Breast epithelium (tissue), 3 donors: Measurements from ENCODE around the gene MIXL1.

Experiments used
- POLR2A ChIP-seq: fragments of 450-650 bp; IDR thresholded peaks from one replicate; pipeline ENCODE4 v1.6.1; 2016; ENCODE audit warnings: antibody characterized with exemption, mild to moderate bottlenecking, moderate library complexity
- POLR2AphosphoS5 ChIP-seq, 3 donors: sonication (generic); formaldehyde crosslinking; IDR thresholded peaks; one replicate each; pipeline ENCODE4 v1.6.1; 2017; ENCODE audit warnings: antibody characterized with exemption in 3 of 3
- TF ChIP-seq, protein P1 (sequence below), 3 donors: fragments of 450-650 bp; IDR thresholded peaks; one replicate each; pipeline ENCODE4 v1.5.1; 2016 to 2017; ENCODE audit warnings: antibody characterized with exemption in 3 of 3, mild to moderate bottlenecking in 3 of 3, moderate library complexity in 3 of 3

DNA sequence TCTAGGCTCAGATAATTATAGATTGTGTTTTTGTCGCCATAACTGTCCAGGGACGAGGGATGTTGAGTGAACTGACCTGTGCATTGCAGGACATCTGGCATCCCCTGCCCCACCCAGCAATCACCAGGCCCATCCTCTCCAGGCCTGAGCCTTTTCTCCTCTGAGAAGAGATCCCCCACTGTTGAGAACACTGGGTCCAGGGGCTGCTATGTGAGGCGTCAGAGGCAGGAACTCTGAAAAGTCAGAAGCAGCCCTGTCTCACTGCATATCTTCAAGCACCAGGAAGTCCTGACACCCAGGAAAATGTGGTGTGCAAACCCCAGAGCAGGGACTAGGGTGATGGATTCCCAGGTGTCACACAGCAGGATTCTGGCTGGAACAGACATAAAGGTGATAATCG, 19.8 kb upstream of the MIXL1 start:
- no peak for TF ChIP-seq POLR2A
- TF ChIP-seq, protein P1, sequence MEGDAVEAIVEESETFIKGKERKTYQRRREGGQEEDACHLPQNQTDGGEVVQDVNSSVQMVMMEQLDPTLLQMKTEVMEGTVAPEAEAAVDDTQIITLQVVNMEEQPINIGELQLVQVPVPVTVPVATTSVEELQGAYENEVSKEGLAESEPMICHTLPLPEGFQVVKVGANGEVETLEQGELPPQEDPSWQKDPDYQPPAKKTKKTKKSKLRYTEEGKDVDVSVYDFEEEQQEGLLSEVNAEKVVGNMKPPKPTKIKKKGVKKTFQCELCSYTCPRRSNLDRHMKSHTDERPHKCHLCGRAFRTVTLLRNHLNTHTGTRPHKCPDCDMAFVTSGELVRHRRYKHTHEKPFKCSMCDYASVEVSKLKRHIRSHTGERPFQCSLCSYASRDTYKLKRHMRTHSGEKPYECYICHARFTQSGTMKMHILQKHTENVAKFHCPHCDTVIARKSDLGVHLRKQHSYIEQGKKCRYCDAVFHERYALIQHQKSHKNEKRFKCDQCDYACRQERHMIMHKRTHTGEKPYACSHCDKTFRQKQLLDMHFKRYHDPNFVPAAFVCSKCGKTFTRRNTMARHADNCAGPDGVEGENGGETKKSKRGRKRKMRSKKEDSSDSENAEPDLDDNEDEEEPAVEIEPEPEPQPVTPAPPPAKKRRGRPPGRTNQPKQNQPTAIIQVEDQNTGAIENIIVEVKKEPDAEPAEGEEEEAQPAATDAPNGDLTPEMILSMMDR (IDR thresholded peaks at IDR 0.05): no peak
- TF ChIP-seq POLR2AphosphoS5 (IDR thresholded peaks at IDR 0.05): no peak
